Frontal cortex (tissue), 4 donors: Measurements from ENCODE around the gene TMEM19. TPM values are rescaled to one million over a fixed set of nuclear protein-coding genes. Genes with fewer than 3 reads are reported as not detected.

Experiments used
- DNase-seq, 2 donors: peaks; one replicate each; pipeline ENCODE4 v3.0.0; 2012; ENCODE audit warnings: low spot score in 2 of 2
- FAIRE-seq: peaks from 2 replicates; lab custom pipeline; 2012; peaks lifted over from hg19 to GRCh38; lab: Jason Lieb, UNC
- total RNA-seq: library from RNA; depleted of rRNA; stranded (reverse); fragments of >200 nt; gene quantifications from one replicate; pipeline ENCODE4 v1.2.3, GENCODE V29; 2014
- donor health status: control.
- donor health status: control.
- donor health status: control.

Gene TMEM19
- total RNA-seq, 1 donor from 2014 or later: 69.7 TPM

- FAIRE-seq: no peak
- DNase-seq: no peak
These were observed 22.8 kb downstream of the TMEM19 start for GRCh38 chr12:71708658-71709057.

GRCh38 chr12:71710276-71711125, 24.6 kb downstream of the TMEM19 start:
- FAIRE-seq: no peak

GRCh38 chr12:71718611-71719010, 32.7 kb downstream of the TMEM19 start:
- no peak for DNase-seq
- no peak for FAIRE-seq

More at GRCh38 chr12:71710276-71711125, 24.6 kb downstream of the TMEM19 start:
- no peak for DNase-seq

- no peak for FAIRE-seq
These were observed 33.9 kb downstream of the TMEM19 start for GRCh38 chr12:71719647-71720370.

GRCh38 chr12:71721783-71722505, 36.1 kb downstream of the TMEM19 start:
- DNase-seq (no peak), FAIRE-seq (no peak)

More at GRCh38 chr12:71719647-71720370, 33.9 kb downstream of the TMEM19 start:
- DNase-seq: no peak

GRCh38 chr12:71725011-71725410, 39.1 kb downstream of the TMEM19 start:
- DNase-seq: no peak
- no peak for FAIRE-seq

- no peak for FAIRE-seq
- DNase-seq: no peak
These were observed 40.7 kb downstream of the TMEM19 start for GRCh38 chr12:71726548-71726947.

GRCh38 chr12:71727958-71728357, 42.1 kb downstream of the TMEM19 start:
- no peak for FAIRE-seq
- DNase-seq: no peak

GRCh38 chr12:71730936-71731335, 45.1 kb downstream of the TMEM19 start:
- DNase-seq (no peak), FAIRE-seq (no peak)

GRCh38 chr12:71731439-71732356, 45.8 kb downstream of the TMEM19 start:
- DNase-seq (no peak), FAIRE-seq (no peak)

- FAIRE-seq (no peak), DNase-seq (no peak)
These were observed 46.5 kb downstream of the TMEM19 start for GRCh38 chr12:71732357-71732712.

GRCh38 chr12:71737197-71737596, 51.3 kb downstream of the TMEM19 start:
- no peak for FAIRE-seq
- DNase-seq: no peak

- DNase-seq (no peak), FAIRE-seq (no peak)
These were observed 57.1 kb downstream of the TMEM19 start for GRCh38 chr12:71742998-71743397.

GRCh38 chr12:71744522-71745300, 58.8 kb downstream of the TMEM19 start:
- FAIRE-seq: no peak
- DNase-seq: no peak

GRCh38 chr12:71746974-71747611, 61.2 kb downstream of the TMEM19 start:
- FAIRE-seq (peak; percentile 56), DNase-seq (peak in 1 of 2 donors; percentile 36)

- DNase-seq: no peak
- no peak for FAIRE-seq
These were observed 62.4 kb downstream of the TMEM19 start for GRCh38 chr12:71748081-71748850.

- no peak for FAIRE-seq
- no peak for DNase-seq
These were observed 63.8 kb downstream of the TMEM19 start for GRCh38 chr12:71749666-71750065.
